Measurements from ENCODE around the gene IZUMO4.

- TF ChIP-seq CTCF (IDR thresholded peaks at IDR 0.05) (no peak), POLR2A (IDR thresholded peaks at IDR 0.05) (no peak), POLR2AphosphoS5 (IDR thresholded peaks at IDR 0.05) (no peak)
Observed at GRCh38 chr19:2112516-2113320, 16.0 kb downstream of the IZUMO4 start.
